ENCODE results near the gene PIGW.

The PIGW gene

DNA sequence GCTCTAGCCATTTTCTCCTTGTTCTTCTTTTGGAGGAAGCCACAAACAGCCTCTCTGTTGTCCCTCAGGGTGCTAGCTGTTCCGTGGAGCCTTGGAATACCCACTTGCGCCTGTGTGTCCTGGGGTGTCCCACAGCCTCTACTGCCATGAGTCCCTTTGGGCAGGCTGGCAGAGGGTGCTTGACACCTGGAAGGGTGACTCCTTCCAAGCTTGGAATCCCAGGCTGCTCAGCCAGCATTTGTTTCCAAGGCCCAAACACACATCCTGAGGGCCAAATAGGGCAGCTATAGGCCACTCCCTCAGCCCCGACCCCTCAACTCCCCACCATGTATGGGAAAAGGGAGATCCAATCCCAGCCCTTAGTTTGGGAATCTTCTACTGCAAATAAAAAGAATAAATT, 33.4 kb upstream of the PIGW start:
- Histone ChIP-seq H3K4me2 (ENCODE audit: low read length, poor library complexity, severe bottlenecking) (no peak overlapping the region), H4K91ac (ENCODE audit: low read length) (no peak overlapping the region), H3K4me1 (ENCODE audit: control insufficient read depth, insufficient read depth, low read depth, low read length) (peaks cover 15% of the 10 kb centered on the region), H3K27ac (ENCODE audit: low read length, poor library complexity, severe bottlenecking) (no peak overlapping the region), H2AFZ (ENCODE audit: low read depth, low read length) (no peak overlapping the region), H3K9ac (ENCODE audit: low read length) (no peak overlapping the region), H3K27me3 (ENCODE audit: control insufficient read depth in 1 of 2, insufficient read depth in 1 of 2, low read length in 2 of 2) (no peaks in the 10 kb centered on the region), H2BK15ac (ENCODE audit: low read depth, poor library complexity, severe bottlenecking) (no peak overlapping the region), H4K8ac (ENCODE audit: low read length) (no peak overlapping the region), H3K18ac (ENCODE audit: low read depth in 1 of 2, low read length in 2 of 2) (no peak overlapping the region), H3K4ac (ENCODE audit: low read depth in 1 of 2, low read length in 2 of 2) (no peak overlapping the region), H3K4me3 (ENCODE audit: insufficient read depth in 1 of 2, low read depth in 1 of 2, low read length in 2 of 2) (no peak overlapping the region), H3K36me3 (ENCODE audit: control insufficient read depth in 1 of 2, insufficient read depth in 2 of 2, low read depth in 1 of 2, low read length in 2 of 2) (peaks cover 69 to 84% of the 10 kb centered on the region in 2 experiments), H3K23ac (ENCODE audit: low read length in 2 of 2) (no peak overlapping the region), H2BK5ac (ENCODE audit: low read depth, low read length, poor library complexity, severe bottlenecking) (no peak overlapping the region), H2BK120ac (ENCODE audit: low read depth, low read length) (no peak overlapping the region), H3K14ac (ENCODE audit: low read length in 2 of 2) (no peak overlapping the region), H3K79me1 (replicated peaks; ENCODE audit: low read length, poor library complexity, severe bottlenecking) (peaks cover 9% of the 10 kb centered on the region), H3K9me3 (ENCODE audit: control insufficient read depth, low read length) (no peaks in the 10 kb centered on the region), H2AK5ac (ENCODE audit: low read length, severe bottlenecking) (no peak overlapping the region), H2BK12ac (ENCODE audit: low read length in 2 of 2) (no peak overlapping the region)
- 100% methylated on average over 2 of the region's 3 CpGs for WGBS
- DNase-seq, result no peak

DNA sequence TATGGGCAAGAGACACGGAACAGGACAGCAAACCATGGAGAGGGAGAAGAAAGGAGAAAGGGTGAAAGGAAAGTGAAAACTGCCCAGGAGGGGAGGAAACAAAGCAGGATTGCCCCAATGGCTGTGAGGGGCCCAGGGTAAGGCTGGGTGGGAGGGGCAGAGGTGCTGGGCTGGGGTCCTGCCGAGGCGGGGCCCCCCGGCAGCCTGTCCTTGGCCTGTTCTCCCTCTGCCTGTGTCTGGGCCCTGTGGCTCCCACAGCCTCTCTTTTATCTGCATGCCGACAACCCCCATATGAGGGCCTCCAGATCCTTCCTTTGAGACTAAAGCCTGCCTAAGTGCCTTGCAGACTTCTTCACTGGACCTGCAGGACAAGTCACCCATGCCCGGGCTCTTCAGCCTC, 32.8 kb upstream of the PIGW start:
- Histone ChIP-seq H2BK120ac (ENCODE audit: low read depth, low read length) (no peak overlapping the region), H2BK5ac (ENCODE audit: low read depth, low read length, poor library complexity, severe bottlenecking) (no peak overlapping the region), H3K4me3 (ENCODE audit: insufficient read depth in 1 of 2, low read depth in 1 of 2, low read length in 2 of 2) (no peak overlapping the region), H3K23ac (ENCODE audit: low read length in 2 of 2) (no peak overlapping the region), H3K14ac (ENCODE audit: low read length in 2 of 2) (no peak overlapping the region), H3K79me1 (replicated peaks; ENCODE audit: low read length, poor library complexity, severe bottlenecking) (peaks cover 7% of the 10 kb centered on the region), H2BK12ac (ENCODE audit: low read length in 2 of 2) (no peak overlapping the region), H3K27me3 (ENCODE audit: control insufficient read depth in 1 of 2, insufficient read depth in 1 of 2, low read length in 2 of 2) (no peaks in the 10 kb centered on the region), H3K18ac (ENCODE audit: low read depth in 1 of 2, low read length in 2 of 2) (no peak overlapping the region), H2AK5ac (ENCODE audit: low read length, severe bottlenecking) (no peak overlapping the region), H3K9ac (ENCODE audit: low read length) (no peak overlapping the region), H3K36me3 (ENCODE audit: control insufficient read depth in 1 of 2, insufficient read depth in 2 of 2, low read depth in 1 of 2, low read length in 2 of 2) (peaks cover 75 to 88% of the 10 kb centered on the region in 2 experiments), H3K4me1 (ENCODE audit: control insufficient read depth, insufficient read depth, low read depth, low read length) (peaks cover 12% of the 10 kb centered on the region), H2AFZ (ENCODE audit: low read depth, low read length) (no peak overlapping the region), H3K4ac (ENCODE audit: low read depth in 1 of 2, low read length in 2 of 2) (no peak overlapping the region), H2BK15ac (ENCODE audit: low read depth, poor library complexity, severe bottlenecking) (peak overlapping the region; percentile 20), H3K4me2 (ENCODE audit: low read length, poor library complexity, severe bottlenecking) (no peak overlapping the region), H4K8ac (ENCODE audit: low read length) (no peak overlapping the region), H4K91ac (ENCODE audit: low read length) (no peak overlapping the region), H3K27ac (ENCODE audit: low read length, poor library complexity, severe bottlenecking) (no peak overlapping the region), H3K9me3 (ENCODE audit: control insufficient read depth, low read length) (no peaks in the 10 kb centered on the region)
- no peak for DNase-seq
- 93% methylated on average over 6 of the region's 6 CpGs for WGBS

DNA sequence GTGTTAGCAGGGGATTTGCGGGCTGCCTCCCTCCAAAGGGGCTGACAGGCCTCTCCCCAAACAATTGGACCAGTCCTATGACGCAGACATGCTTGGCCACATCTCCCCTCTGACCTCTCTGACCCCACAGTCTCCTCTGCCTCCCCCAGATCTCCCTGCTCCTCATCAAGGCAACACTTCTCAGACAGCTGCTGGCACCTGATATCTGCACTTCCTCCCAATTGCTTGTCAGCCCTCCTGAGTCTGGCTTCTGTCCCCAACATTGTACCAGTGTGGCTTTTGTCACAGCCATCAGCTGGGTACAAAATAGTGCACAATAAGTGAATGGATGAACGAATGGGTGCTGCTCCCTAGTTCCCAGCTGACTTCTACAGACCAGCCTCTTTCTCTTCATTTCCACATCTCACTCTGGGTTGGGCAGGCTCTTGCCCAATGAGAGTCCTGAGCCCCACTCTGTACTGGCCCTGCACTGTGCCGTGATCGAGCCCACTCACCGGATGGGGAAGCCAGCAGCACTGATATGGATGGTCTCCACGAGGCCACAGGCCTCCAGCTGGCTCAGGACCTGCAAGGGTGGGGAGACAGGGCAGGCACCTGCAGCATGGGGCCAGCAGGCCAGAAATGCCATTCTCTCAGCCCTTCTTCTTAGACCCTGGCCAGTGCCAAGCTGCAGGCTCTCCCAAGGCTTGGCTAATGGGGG, 31.2 kb upstream of the PIGW start:
- Histone ChIP-seq H3K9me3 (ENCODE audit: control insufficient read depth, low read length) (no peaks in the 10 kb centered on the region), H3K4ac (ENCODE audit: low read depth in 1 of 2, low read length in 2 of 2) (no peak overlapping the region), H2BK120ac (ENCODE audit: low read depth, low read length) (no peak overlapping the region), H2AFZ (ENCODE audit: low read depth, low read length) (no peak overlapping the region), H3K14ac (ENCODE audit: low read length in 2 of 2) (no peak overlapping the region), H2BK5ac (ENCODE audit: low read depth, low read length, poor library complexity, severe bottlenecking) (no peak overlapping the region), H3K27ac (ENCODE audit: low read length, poor library complexity, severe bottlenecking) (no peak overlapping the region), H3K9ac (ENCODE audit: low read length) (no peak overlapping the region), H3K36me3 (ENCODE audit: control insufficient read depth in 1 of 2, insufficient read depth in 2 of 2, low read depth in 1 of 2, low read length in 2 of 2) (peaks cover 76 to 93% of the 10 kb centered on the region in 2 experiments), H3K4me2 (ENCODE audit: low read length, poor library complexity, severe bottlenecking) (no peak overlapping the region), H2BK12ac (ENCODE audit: low read length in 2 of 2) (no peak overlapping the region), H3K4me3 (ENCODE audit: insufficient read depth in 1 of 2, low read depth in 1 of 2, low read length in 2 of 2) (no peak overlapping the region), H4K91ac (ENCODE audit: low read length) (no peak overlapping the region), H4K8ac (ENCODE audit: low read length) (no peak overlapping the region), H3K18ac (ENCODE audit: low read depth in 1 of 2, low read length in 2 of 2) (no peak overlapping the region), H3K27me3 (ENCODE audit: control insufficient read depth in 1 of 2, insufficient read depth in 1 of 2, low read length in 2 of 2) (no peaks in the 10 kb centered on the region), H3K4me1 (ENCODE audit: control insufficient read depth, insufficient read depth, low read depth, low read length) (peaks cover 9% of the 10 kb centered on the region), H2AK5ac (ENCODE audit: low read length, severe bottlenecking) (no peak overlapping the region), H2BK15ac (ENCODE audit: low read depth, poor library complexity, severe bottlenecking) (no peak overlapping the region), H3K79me1 (replicated peaks; ENCODE audit: low read length, poor library complexity, severe bottlenecking) (peaks cover 3% of the 10 kb centered on the region), H3K23ac (ENCODE audit: low read length in 2 of 2) (no peak overlapping the region)
- 98% methylated on average over 7 of the region's 7 CpGs for WGBS
- no peak for DNase-seq

DNA sequence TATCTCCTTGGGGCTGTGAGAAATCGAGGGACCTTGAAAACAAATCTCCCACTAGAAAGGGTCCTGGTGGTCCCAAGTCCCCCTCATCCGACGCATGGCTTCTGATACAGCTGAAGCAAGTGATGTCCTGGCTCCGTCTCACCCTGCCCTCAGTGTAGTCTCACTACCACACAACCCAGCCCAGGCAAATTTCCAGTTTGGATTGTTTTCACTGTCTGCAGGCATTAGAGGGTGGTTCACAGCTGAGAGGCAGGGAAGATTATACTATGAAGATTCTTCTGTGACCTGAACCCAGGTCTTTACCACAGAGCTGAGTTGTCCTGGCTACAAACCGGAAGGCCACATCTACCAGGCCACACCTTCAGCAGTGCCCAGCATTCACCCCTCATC, 30.6 kb upstream of the PIGW start:
- no peak overlapping the region for H3K23ac ChIP-seq (ENCODE audit: low read length in 2 of 2)
- H3K4me2 ChIP-seq (ENCODE audit: low read length, poor library complexity, severe bottlenecking), result no peak overlapping the region
- H2AK5ac ChIP-seq (ENCODE audit: low read length, severe bottlenecking), result no peak overlapping the region
- no peak overlapping the region for H3K27ac ChIP-seq (ENCODE audit: low read length, poor library complexity, severe bottlenecking)
- no peaks in the 10 kb centered on the region for H3K27me3 ChIP-seq (ENCODE audit: control insufficient read depth in 1 of 2, insufficient read depth in 1 of 2, low read length in 2 of 2)
- H4K8ac ChIP-seq (ENCODE audit: low read length), result no peak overlapping the region
- H4K91ac ChIP-seq (ENCODE audit: low read length), result no peak overlapping the region
- no peak overlapping the region for H2BK15ac ChIP-seq (ENCODE audit: low read depth, poor library complexity, severe bottlenecking)
- no peak overlapping the region for H2BK120ac ChIP-seq (ENCODE audit: low read depth, low read length)
- no peak overlapping the region for H3K4ac ChIP-seq (ENCODE audit: low read depth in 1 of 2, low read length in 2 of 2)
- WGBS, result 96% methylated on average over 3 of the region's 5 CpGs
- H2BK5ac ChIP-seq (ENCODE audit: low read depth, low read length, poor library complexity, severe bottlenecking), result no peak overlapping the region
- no peak for DNase-seq
- no peak overlapping the region for H2AFZ ChIP-seq (ENCODE audit: low read depth, low read length)
- peaks cover 76 to 93% of the 10 kb centered on the region in 2 experiments for H3K36me3 ChIP-seq (ENCODE audit: control insufficient read depth in 1 of 2, insufficient read depth in 2 of 2, low read depth in 1 of 2, low read length in 2 of 2)
- no peaks in the 10 kb centered on the region for H3K9me3 ChIP-seq (ENCODE audit: control insufficient read depth, low read length)
- no peak overlapping the region for H3K18ac ChIP-seq (ENCODE audit: low read depth in 1 of 2, low read length in 2 of 2)
- H3K4me1 ChIP-seq (ENCODE audit: control insufficient read depth, insufficient read depth, low read depth, low read length), result peaks cover 9% of the 10 kb centered on the region
- peaks cover 3% of the 10 kb centered on the region for H3K79me1 ChIP-seq (replicated peaks; ENCODE audit: low read length, poor library complexity, severe bottlenecking)
- no peak overlapping the region for H3K14ac ChIP-seq (ENCODE audit: low read length in 2 of 2)
- H3K4me3 ChIP-seq (ENCODE audit: insufficient read depth in 1 of 2, low read depth in 1 of 2, low read length in 2 of 2), result no peak overlapping the region
- H2BK12ac ChIP-seq (ENCODE audit: low read length in 2 of 2), result no peak overlapping the region
- H3K9ac ChIP-seq (ENCODE audit: low read length), result no peak overlapping the region
